Measurements from ENCODE around the gene DMXL2. TPM values are rescaled to one million over a fixed set of nuclear protein-coding genes. Genes with fewer than 3 reads are reported as not detected.
"Not testable (repeated sequence)": the region's sequence is repeated elsewhere in the genome, so short reads cannot be mapped to it uniquely, and the experiment has no call there.

DMXL2 gene
- total and polyA plus RNA-seq, 4 donors = 70.4 to 170 (median 106) TPM

- no CpG with 5 or more reads among the region's 5 CpGs for WGBS (ENCODE audit: insufficient coverage)
- DNase-seq (ENCODE audit: low read depth in 4 of 6, low spot score in 6 of 6); H3K36me3 ChIP-seq (ENCODE audit: control insufficient read depth, insufficient read depth, low read length); H3K9me3 ChIP-seq (ENCODE audit: control insufficient read depth, insufficient read depth, low read length); H3K27ac ChIP-seq (ENCODE audit: low read depth, low read length); H3K27me3 ChIP-seq (ENCODE audit: control insufficient read depth, insufficient read depth, low read length); H3K4me3 ChIP-seq (ENCODE audit: low read depth, low read length); H3K4me1 ChIP-seq (ENCODE audit: control insufficient read depth, insufficient read depth, low read length): not testable (repeated sequence)
Measured at GRCh38 chr15:51612669-51613068, 9.9 kb downstream of the DMXL2 start.

GRCh38 chr15:51603462-51603948 is 19.1 kb downstream of the DMXL2 start:
- not testable (repeated sequence) for H3K27me3 ChIP-seq (ENCODE audit: control insufficient read depth, insufficient read depth, low read length); H3K9me3 ChIP-seq (ENCODE audit: control insufficient read depth, insufficient read depth, low read length); H3K4me1 ChIP-seq (ENCODE audit: control insufficient read depth, insufficient read depth, low read length); H3K27ac ChIP-seq (ENCODE audit: low read depth, low read length); H3K4me3 ChIP-seq (ENCODE audit: low read depth, low read length); DNase-seq (ENCODE audit: low read depth in 4 of 6, low spot score in 6 of 6); H3K36me3 ChIP-seq (ENCODE audit: control insufficient read depth, insufficient read depth, low read length)
- 94% methylated on average over 10 of the region's 15 CpGs for WGBS (ENCODE audit: insufficient coverage)

- Histone ChIP-seq H3K27me3 (ENCODE audit: control insufficient read depth, insufficient read depth, low read length) (no peaks in the 10 kb centered on the region), H3K36me3 (ENCODE audit: control insufficient read depth, insufficient read depth, low read length) (no peaks in the 10 kb centered on the region), H3K9me3 (ENCODE audit: control insufficient read depth, insufficient read depth, low read length) (peaks cover 1% of the 10 kb centered on the region), H3K27ac (ENCODE audit: low read depth, low read length) (no peak overlapping the region), H3K4me1 (ENCODE audit: control insufficient read depth, insufficient read depth, low read length) (no peaks in the 10 kb centered on the region), H3K4me3 (ENCODE audit: low read depth, low read length) (no peak overlapping the region)
- WGBS (ENCODE audit: insufficient coverage) = no CpG with 5 or more reads among the region's 2 CpGs
- DNase-seq (ENCODE audit: low read depth in 4 of 6, low spot score in 6 of 6) = no peak
Measured at GRCh38 chr15:51603002-51603401, 19.6 kb downstream of the DMXL2 start.

GRCh38 chr15:51602484-51602883 is 20.1 kb downstream of the DMXL2 start:
- DNase-seq (ENCODE audit: low read depth in 4 of 6, low spot score in 6 of 6) = no peak
- WGBS (ENCODE audit: insufficient coverage) = 100% methylated on average over 1 of the region's 3 CpGs
- no peaks in the 10 kb centered on the region for H3K4me1 ChIP-seq (ENCODE audit: control insufficient read depth, insufficient read depth, low read length)
- no peaks in the 10 kb centered on the region for H3K27me3 ChIP-seq (ENCODE audit: control insufficient read depth, insufficient read depth, low read length)
- no peak overlapping the region for H3K4me3 ChIP-seq (ENCODE audit: low read depth, low read length)
- peaks cover 1% of the 10 kb centered on the region for H3K9me3 ChIP-seq (ENCODE audit: control insufficient read depth, insufficient read depth, low read length)
- H3K27ac ChIP-seq (ENCODE audit: low read depth, low read length) = no peak overlapping the region
- no peaks in the 10 kb centered on the region for H3K36me3 ChIP-seq (ENCODE audit: control insufficient read depth, insufficient read depth, low read length)

GRCh38 chr15:51601801-51602200 is 20.8 kb downstream of the DMXL2 start:
- Histone ChIP-seq H3K27me3 (ENCODE audit: control insufficient read depth, insufficient read depth, low read length) (no peaks in the 10 kb centered on the region), H3K36me3 (ENCODE audit: control insufficient read depth, insufficient read depth, low read length) (no peaks in the 10 kb centered on the region), H3K9me3 (ENCODE audit: control insufficient read depth, insufficient read depth, low read length) (peaks cover 1% of the 10 kb centered on the region), H3K4me1 (ENCODE audit: control insufficient read depth, insufficient read depth, low read length) (no peaks in the 10 kb centered on the region), H3K27ac (ENCODE audit: low read depth, low read length) (no peak overlapping the region), H3K4me3 (ENCODE audit: low read depth, low read length) (no peak overlapping the region)
- no peak for DNase-seq (ENCODE audit: low read depth in 4 of 6, low spot score in 6 of 6)
- WGBS (ENCODE audit: insufficient coverage) = no CpG with 5 or more reads among the region's 1 CpG

- H3K9me3 ChIP-seq (ENCODE audit: control insufficient read depth, insufficient read depth, low read length) = peaks cover 1% of the 10 kb centered on the region
- WGBS (ENCODE audit: insufficient coverage) = no CpG with 5 or more reads among the region's 1 CpG
Measured at GRCh38 chr15:51600114-51600513, 22.5 kb downstream of the DMXL2 start.

GRCh38 chr15:51589881-51590568 is 32.5 kb downstream of the DMXL2 start:
- no CpG with 5 or more reads among the region's 2 CpGs for WGBS (ENCODE audit: insufficient coverage)

More at GRCh38 chr15:51600114-51600513, 22.5 kb downstream of the DMXL2 start:
- H3K4me3 ChIP-seq (ENCODE audit: low read depth, low read length) = no peak overlapping the region
- no peaks in the 10 kb centered on the region for H3K4me1 ChIP-seq (ENCODE audit: control insufficient read depth, insufficient read depth, low read length)
- H3K27me3 ChIP-seq (ENCODE audit: control insufficient read depth, insufficient read depth, low read length) = no peaks in the 10 kb centered on the region
- no peak for DNase-seq (ENCODE audit: low read depth in 4 of 6, low spot score in 6 of 6)
- H3K36me3 ChIP-seq (ENCODE audit: control insufficient read depth, insufficient read depth, low read length) = no peaks in the 10 kb centered on the region
- no peak overlapping the region for H3K27ac ChIP-seq (ENCODE audit: low read depth, low read length)

GRCh38 chr15:51588966-51589365 is 33.6 kb downstream of the DMXL2 start:
- no CpG with 5 or more reads among the region's 3 CpGs for WGBS (ENCODE audit: insufficient coverage)
- H3K4me1 ChIP-seq (ENCODE audit: control insufficient read depth, insufficient read depth, low read length) = no peaks in the 10 kb centered on the region
- peaks cover 6% of the 10 kb centered on the region for H3K9me3 ChIP-seq (ENCODE audit: control insufficient read depth, insufficient read depth, low read length)
- no peaks in the 10 kb centered on the region for H3K36me3 ChIP-seq (ENCODE audit: control insufficient read depth, insufficient read depth, low read length)
- H3K27me3 ChIP-seq (ENCODE audit: control insufficient read depth, insufficient read depth, low read length) = no peaks in the 10 kb centered on the region
- H3K4me3 ChIP-seq (ENCODE audit: low read depth, low read length) = no peak overlapping the region
- H3K27ac ChIP-seq (ENCODE audit: low read depth, low read length) = no peak overlapping the region
- no peak for DNase-seq (ENCODE audit: low read depth in 4 of 6, low spot score in 6 of 6)

More at GRCh38 chr15:51589881-51590568, 32.5 kb downstream of the DMXL2 start:
- Histone ChIP-seq H3K27me3 (ENCODE audit: control insufficient read depth, insufficient read depth, low read length) (no peaks in the 10 kb centered on the region), H3K4me1 (ENCODE audit: control insufficient read depth, insufficient read depth, low read length) (no peaks in the 10 kb centered on the region), H3K27ac (ENCODE audit: low read depth, low read length) (no peak overlapping the region), H3K4me3 (ENCODE audit: low read depth, low read length) (no peak overlapping the region), H3K9me3 (ENCODE audit: control insufficient read depth, insufficient read depth, low read length) (peaks cover 6% of the 10 kb centered on the region), H3K36me3 (ENCODE audit: control insufficient read depth, insufficient read depth, low read length) (no peaks in the 10 kb centered on the region)
- no peak for DNase-seq (ENCODE audit: low read depth in 4 of 6, low spot score in 6 of 6)

GRCh38 chr15:51585986-51586385 is 36.6 kb downstream of the DMXL2 start:
- H3K4me3 ChIP-seq (ENCODE audit: low read depth, low read length) = no peak overlapping the region
- DNase-seq (ENCODE audit: low read depth in 4 of 6, low spot score in 6 of 6) = no peak
- no peaks in the 10 kb centered on the region for H3K36me3 ChIP-seq (ENCODE audit: control insufficient read depth, insufficient read depth, low read length)
- no CpG with 5 or more reads among the region's 5 CpGs for WGBS (ENCODE audit: insufficient coverage)
- H3K27me3 ChIP-seq (ENCODE audit: control insufficient read depth, insufficient read depth, low read length) = no peaks in the 10 kb centered on the region
- peaks cover 9% of the 10 kb centered on the region for H3K9me3 ChIP-seq (ENCODE audit: control insufficient read depth, insufficient read depth, low read length)
- H3K4me1 ChIP-seq (ENCODE audit: control insufficient read depth, insufficient read depth, low read length) = no peaks in the 10 kb centered on the region
- H3K27ac ChIP-seq (ENCODE audit: low read depth, low read length) = no peak overlapping the region

GRCh38 chr15:51580982-51581381 is 41.6 kb downstream of the DMXL2 start:
- no peaks in the 10 kb centered on the region for H3K36me3 ChIP-seq (ENCODE audit: control insufficient read depth, insufficient read depth, low read length)
- H3K27ac ChIP-seq (ENCODE audit: low read depth, low read length) = no peak overlapping the region
- 100% methylated on average over 1 of the region's 4 CpGs for WGBS (ENCODE audit: insufficient coverage)
- no peaks in the 10 kb centered on the region for H3K4me1 ChIP-seq (ENCODE audit: control insufficient read depth, insufficient read depth, low read length)
- no peaks in the 10 kb centered on the region for H3K27me3 ChIP-seq (ENCODE audit: control insufficient read depth, insufficient read depth, low read length)
- H3K4me3 ChIP-seq (ENCODE audit: low read depth, low read length) = no peak overlapping the region
- H3K9me3 ChIP-seq (ENCODE audit: control insufficient read depth, insufficient read depth, low read length) = peaks cover 3% of the 10 kb centered on the region
- no peak for DNase-seq (ENCODE audit: low read depth in 4 of 6, low spot score in 6 of 6)
